Fibroblast of villous mesenchyme (primary cell): ENCODE data around the gene CTDSP1. TPM values are rescaled to one million over a fixed set of nuclear protein-coding genes. Genes with fewer than 3 reads are reported as not detected.

Experiments used
- DNase-seq: peaks from one replicate; pipeline ENCODE4 v3.0.0-alpha.2; 2010; ENCODE audit warnings: low read depth
- H3K4me3 ChIP-seq: 2 replicates; pipeline ENCODE4 v1.5.1; 2011; ENCODE audit warnings: low read depth, mild to moderate bottlenecking, low read length
- total RNA-seq: library from RNA; depleted of rRNA; stranded (reverse); fragments of >200 nt; gene quantifications from 2 replicates; pipeline ENCODE4 v1.2.3, GENCODE V29; 2012
- TF ChIP-seq, protein P1 (sequence below): IDR thresholded peaks from 2 replicates; pipeline ENCODE4 v1.5.1; 2012; ENCODE audit warnings: low read depth, mild to moderate bottlenecking, low read length; ENCODE audit not compliant: insufficient read depth

CTDSP1 gene
- total RNA-seq, 1 donor, result 66.9 TPM

DNA sequence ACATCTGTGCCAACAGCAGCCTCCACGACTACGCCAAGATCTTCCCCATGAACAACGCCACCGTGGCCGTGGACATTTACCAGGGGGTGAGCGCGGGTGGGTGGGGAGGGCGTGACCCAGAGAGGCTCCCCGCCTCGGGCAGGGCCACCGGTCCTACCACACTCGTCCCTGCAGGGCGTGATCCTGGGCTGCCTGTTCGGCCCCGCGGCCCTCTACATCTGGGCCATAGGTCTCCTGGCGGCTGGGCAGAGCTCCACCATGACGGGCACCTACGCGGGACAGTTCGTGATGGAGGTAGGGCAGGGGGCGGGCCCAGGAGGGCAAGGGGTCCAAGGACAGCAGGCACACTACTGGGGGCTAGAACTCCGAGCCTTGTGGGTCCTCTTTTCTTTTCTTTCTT is 8.5 kb upstream of the CTDSP1 start:
- DNase-seq, result no peak
- TF ChIP-seq, protein P1, sequence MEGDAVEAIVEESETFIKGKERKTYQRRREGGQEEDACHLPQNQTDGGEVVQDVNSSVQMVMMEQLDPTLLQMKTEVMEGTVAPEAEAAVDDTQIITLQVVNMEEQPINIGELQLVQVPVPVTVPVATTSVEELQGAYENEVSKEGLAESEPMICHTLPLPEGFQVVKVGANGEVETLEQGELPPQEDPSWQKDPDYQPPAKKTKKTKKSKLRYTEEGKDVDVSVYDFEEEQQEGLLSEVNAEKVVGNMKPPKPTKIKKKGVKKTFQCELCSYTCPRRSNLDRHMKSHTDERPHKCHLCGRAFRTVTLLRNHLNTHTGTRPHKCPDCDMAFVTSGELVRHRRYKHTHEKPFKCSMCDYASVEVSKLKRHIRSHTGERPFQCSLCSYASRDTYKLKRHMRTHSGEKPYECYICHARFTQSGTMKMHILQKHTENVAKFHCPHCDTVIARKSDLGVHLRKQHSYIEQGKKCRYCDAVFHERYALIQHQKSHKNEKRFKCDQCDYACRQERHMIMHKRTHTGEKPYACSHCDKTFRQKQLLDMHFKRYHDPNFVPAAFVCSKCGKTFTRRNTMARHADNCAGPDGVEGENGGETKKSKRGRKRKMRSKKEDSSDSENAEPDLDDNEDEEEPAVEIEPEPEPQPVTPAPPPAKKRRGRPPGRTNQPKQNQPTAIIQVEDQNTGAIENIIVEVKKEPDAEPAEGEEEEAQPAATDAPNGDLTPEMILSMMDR, result no peak
- no peak overlapping the region for H3K4me3 ChIP-seq

DNA sequence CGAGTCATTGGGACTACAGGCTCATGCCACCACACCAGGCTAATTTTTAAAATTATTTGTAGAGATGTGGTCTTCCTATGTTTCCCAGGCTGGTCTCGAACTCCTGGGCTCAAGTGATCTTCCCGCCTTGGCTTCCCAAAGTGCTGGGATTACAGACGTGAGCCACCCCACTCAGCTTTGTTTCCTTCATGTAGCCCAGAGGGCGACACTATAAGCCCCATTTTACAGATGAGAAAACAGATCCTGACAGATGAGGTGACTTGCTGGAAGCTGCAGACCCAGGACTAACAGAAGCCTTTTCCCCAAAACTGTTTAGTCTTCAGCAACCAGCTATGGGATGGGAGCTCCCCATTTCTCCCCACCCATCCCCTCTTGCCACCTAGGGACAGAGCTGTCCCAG is 7.2 kb upstream of the CTDSP1 start:
- H3K4me3 ChIP-seq, result no peak overlapping the region
- TF ChIP-seq, protein P1, result no peak
- DNase-seq, result no peak

DNA sequence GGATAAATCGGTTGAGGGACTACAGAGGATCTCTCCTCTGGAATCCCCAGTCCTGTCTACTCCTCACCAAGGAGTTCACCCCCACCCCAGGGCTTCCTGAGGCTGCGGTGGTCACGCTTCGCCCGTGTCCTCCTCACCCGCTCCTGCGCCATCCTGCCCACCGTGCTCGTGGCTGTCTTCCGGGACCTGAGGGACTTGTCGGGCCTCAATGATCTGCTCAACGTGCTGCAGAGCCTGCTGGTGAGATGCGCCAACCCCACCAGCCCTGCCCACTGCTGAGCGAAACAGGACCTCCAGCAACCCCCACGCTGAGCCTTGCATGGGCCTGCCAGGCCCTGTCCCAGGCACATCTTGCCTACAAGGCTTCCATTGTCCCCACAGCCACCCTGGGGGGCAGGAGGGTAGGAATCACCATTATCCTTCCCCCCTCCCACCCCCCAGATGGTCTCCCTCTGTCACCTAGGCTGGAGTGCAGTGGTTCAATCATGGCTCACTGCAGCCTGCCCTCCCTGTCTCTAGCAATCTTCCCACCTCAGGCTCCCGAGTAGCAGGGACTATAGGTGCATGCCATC is 6.7 kb upstream of the CTDSP1 start:
- DNase-seq, result no peak
- TF ChIP-seq, protein P1, result no peak
- no peak overlapping the region for H3K4me3 ChIP-seq

DNA sequence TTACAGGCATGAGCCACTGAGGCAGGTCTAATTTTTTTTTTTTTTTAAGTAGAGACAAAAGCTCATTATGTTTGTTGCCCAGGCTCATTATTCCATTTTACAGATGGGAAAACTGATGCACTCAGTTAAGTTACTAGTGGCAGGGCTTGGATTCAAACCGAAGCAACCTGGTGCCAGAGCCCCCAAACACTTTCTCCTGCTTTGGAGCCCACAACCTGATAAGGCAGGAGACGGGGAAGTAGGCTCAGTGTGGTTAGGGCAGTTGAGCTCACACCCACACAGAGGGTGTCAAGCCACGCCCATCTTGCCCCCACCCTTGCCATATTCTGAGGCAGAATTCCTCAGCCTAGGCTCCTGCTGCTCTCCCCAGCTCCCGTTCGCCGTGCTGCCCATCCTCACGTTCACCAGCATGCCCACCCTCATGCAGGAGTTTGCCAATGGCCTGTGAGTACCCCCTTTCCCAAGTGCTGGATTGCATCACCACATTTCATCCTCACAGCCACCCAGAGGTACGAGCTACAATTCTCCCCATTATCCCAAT is 5.8 kb upstream of the CTDSP1 start:
- H3K4me3 ChIP-seq, result no peak overlapping the region
- TF ChIP-seq, protein P1, result no peak
- no peak for DNase-seq

DNA sequence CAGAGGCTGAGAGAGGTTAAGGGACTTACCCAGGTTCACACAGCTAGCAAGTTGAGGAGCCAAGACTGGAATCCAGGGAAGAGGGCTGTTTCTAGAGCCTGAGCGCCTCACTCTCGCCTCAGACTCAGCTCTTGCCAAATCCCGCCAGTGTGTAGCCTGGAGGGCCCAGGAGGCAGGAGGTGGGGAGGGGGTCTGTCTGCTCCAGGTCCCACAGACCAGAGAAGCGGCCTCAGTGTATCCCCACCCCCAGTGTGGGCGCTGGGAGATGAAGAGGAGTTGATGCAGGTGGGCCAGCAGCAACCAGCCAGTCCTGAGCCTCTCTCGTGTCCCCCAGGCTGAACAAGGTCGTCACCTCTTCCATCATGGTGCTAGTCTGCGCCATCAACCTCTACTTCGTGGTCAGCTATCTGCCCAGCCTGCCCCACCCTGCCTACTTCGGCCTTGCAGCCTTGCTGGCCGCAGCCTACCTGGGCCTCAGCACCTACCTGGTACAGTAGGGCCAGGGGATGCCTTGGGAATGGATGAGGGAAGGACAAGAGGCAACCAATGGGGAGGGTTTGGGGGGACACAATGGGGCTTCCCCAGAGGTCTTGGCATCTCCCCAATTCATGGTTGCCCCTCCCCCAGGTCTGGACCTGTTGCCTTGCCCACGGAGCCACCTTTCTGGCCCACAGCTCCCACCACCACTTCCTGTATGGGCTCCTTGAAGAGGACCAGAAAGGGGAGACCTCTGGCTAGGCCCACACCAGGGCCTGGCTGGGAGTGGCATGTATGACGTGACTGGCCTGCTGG is 5.2 kb upstream of the CTDSP1 start:
- TF ChIP-seq, protein P1, result no peak
- H3K4me3 ChIP-seq, result no peak overlapping the region
- no peak for DNase-seq

DNA sequence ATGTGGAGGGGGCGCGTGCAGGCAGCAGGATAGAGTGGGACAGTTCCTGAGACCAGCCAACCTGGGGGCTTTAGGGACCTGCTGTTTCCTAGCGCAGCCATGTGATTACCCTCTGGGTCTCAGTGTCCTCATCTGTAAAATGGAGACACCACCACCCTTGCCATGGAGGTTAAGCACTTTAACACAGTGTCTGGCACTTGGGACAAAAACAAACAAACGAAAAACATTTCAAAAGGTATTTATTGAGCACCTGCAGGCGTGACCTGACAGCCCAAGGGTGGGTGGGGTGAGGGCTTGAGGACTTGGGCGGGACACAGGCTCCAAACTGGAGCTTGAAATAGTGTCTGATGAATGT is 4.6 kb upstream of the CTDSP1 start:
- no peak overlapping the region for H3K4me3 ChIP-seq
- TF ChIP-seq, protein P1, result no peak
- no peak for DNase-seq
